Liver (tissue), 2 donors: Measurements from ENCODE around the gene OR51E1.

Experiments
- TF ChIP-seq, protein P1 (sequence below): fragments of 150-350 bp; IDR thresholded peaks from 2 replicates; pipeline ENCODE4 v1.5.1; 2017; ENCODE audit warnings: improper control_type of control experiment, low read depth, low read length; ENCODE audit not compliant: missing input control
- TF ChIP-seq, protein P2 (sequence below): IDR thresholded peaks from 2 replicates; pipeline ENCODE4 v1.6.1; 2016; ENCODE audit warnings: antibody characterized with exemption, mild to moderate bottlenecking
- donor health status: healthy.

DNA sequence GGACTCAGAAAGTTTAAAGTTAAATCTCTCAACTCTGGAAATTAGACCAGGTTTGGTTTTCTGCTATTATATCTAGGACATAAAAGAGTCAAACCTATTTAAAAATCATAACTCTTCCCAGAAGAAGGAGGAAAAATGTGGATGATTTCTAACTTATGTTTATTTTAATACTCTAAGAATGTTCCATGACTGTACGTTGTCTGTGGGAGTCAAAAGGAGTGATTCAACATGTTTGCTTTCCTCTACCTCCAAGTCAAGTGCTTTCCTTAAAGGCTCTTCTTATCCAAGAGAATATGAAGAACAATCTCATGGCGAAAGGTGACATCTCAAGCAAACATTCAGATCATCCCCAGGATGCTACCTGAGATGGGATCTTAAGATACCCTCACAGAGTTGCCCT, 21.6 kb downstream of the OR51E1 start:
- TF ChIP-seq, protein P1, sequence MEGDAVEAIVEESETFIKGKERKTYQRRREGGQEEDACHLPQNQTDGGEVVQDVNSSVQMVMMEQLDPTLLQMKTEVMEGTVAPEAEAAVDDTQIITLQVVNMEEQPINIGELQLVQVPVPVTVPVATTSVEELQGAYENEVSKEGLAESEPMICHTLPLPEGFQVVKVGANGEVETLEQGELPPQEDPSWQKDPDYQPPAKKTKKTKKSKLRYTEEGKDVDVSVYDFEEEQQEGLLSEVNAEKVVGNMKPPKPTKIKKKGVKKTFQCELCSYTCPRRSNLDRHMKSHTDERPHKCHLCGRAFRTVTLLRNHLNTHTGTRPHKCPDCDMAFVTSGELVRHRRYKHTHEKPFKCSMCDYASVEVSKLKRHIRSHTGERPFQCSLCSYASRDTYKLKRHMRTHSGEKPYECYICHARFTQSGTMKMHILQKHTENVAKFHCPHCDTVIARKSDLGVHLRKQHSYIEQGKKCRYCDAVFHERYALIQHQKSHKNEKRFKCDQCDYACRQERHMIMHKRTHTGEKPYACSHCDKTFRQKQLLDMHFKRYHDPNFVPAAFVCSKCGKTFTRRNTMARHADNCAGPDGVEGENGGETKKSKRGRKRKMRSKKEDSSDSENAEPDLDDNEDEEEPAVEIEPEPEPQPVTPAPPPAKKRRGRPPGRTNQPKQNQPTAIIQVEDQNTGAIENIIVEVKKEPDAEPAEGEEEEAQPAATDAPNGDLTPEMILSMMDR, result no peak
- TF ChIP-seq, protein P2, sequence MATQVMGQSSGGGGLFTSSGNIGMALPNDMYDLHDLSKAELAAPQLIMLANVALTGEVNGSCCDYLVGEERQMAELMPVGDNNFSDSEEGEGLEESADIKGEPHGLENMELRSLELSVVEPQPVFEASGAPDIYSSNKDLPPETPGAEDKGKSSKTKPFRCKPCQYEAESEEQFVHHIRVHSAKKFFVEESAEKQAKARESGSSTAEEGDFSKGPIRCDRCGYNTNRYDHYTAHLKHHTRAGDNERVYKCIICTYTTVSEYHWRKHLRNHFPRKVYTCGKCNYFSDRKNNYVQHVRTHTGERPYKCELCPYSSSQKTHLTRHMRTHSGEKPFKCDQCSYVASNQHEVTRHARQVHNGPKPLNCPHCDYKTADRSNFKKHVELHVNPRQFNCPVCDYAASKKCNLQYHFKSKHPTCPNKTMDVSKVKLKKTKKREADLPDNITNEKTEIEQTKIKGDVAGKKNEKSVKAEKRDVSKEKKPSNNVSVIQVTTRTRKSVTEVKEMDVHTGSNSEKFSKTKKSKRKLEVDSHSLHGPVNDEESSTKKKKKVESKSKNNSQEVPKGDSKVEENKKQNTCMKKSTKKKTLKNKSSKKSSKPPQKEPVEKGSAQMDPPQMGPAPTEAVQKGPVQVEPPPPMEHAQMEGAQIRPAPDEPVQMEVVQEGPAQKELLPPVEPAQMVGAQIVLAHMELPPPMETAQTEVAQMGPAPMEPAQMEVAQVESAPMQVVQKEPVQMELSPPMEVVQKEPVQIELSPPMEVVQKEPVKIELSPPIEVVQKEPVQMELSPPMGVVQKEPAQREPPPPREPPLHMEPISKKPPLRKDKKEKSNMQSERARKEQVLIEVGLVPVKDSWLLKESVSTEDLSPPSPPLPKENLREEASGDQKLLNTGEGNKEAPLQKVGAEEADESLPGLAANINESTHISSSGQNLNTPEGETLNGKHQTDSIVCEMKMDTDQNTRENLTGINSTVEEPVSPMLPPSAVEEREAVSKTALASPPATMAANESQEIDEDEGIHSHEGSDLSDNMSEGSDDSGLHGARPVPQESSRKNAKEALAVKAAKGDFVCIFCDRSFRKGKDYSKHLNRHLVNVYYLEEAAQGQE, result no peak
